ENCODE measurements around the gene DOCK2. TPM values are rescaled to one million over a fixed set of nuclear protein-coding genes. Genes with fewer than 3 reads are reported as not detected.
"Not testable (repeated sequence)": the region's sequence is repeated elsewhere in the genome, so short reads cannot be mapped to it uniquely, and the experiment has no call there.

DOCK2 gene
- total RNA-seq: 13.5 and 56.1 TPM in 2 replicates

GRCh38 chr5:169637085-169637548, at the start of gene DOCK2:
TSS of gene DOCK2 (plus strand) at chr5:169637275. CDS start at chr5:169637327, 52 bp downstream.
- DNase-seq (ENCODE audit: low read depth): no peak

GRCh38 chr5:169590602-169591001, 46.5 kb upstream of the DOCK2 start:
- peak; percentile 94 for DNase-seq (ENCODE audit: low read depth)

DNA sequence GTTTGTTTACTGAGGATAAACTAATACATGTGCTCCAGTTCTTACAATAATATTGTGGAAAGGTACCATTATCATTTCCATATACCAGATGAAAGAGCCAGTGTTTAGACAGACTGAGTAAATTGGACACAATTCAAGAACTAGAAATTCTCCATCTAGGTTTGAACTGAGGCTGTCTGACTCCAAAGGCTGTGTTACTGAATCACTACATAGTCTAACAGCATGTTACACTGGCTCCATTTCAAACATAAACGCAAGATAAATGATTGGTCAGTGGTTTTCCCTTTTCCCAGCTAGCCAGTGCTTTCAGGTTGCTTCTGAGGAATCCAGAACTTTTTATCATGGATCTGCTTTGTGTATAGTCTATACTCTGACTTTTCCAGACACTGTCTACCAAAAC, 45.4 kb upstream of the DOCK2 start:
- peak; percentile 44 for DNase-seq (ENCODE audit: low read depth)

DNA sequence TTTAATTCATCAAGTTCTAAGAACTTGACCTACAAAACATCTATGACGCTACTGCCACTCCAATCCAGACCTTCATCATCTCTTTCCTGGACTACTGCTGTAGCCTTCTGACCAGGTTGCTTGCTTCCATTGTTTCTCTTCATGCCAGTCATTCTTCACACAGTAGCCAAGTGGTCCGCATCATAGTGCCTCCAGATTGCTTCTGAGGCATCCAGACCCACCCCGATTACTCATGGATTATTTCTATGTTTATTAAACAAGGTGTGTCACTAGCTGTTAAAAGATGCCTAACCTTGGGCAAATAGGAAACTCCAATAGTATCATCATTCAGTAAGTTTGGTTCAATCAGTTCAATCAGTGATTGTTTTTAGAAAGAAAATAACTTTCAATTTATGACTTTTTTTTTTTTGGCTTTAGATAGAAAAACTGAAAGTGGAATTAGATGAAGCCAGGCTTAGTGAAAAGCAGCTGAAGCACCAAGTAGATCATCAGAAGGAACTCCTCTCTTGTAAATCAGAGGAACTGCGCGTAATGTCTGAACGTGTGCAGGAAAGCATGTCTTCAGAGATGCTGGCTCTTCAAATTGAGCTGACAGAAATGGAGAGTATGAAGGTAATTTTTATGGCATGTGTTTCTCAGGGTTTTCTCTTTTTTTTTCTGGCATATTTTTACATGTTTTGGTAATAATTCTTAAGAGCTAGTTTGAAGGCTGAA, 44.0 kb upstream of the DOCK2 start:
- peak; percentile 80 for DNase-seq (ENCODE audit: low read depth)

DNA sequence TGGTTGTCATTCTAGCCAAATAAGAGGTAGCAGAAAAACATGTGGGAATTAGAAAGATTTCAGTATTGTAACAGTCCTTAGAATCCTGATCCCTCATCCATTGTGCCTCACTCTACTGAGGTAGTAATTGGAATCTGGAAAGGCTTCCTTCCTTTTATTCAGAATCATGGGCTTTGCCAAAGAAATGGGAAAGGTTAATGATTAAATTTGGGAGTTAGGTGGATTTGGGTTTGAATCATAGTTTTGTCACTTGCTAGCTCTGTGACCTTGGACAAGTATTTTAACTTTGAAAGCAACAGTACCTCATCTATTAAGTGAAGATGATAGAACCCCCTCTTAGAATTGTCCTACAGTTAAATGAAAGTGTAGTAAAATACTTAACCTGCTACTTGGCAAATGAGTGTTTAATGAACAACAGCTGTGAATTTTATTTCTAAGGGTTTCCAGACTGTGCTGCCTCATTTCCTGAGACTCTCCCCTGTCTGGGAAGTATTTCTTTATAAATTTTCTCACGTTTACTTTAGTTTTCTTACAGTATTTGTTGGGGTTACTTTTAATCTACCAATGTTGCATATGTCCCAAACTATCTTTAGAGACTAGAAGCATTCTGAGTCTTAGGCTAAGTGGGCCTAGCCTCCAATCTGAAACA, 41.8 kb upstream of the DOCK2 start:
- peak; percentile 71 for DNase-seq (ENCODE audit: low read depth)

- no peak for DNase-seq (ENCODE audit: low read depth)
Measured at GRCh38 chr5:169599451-169599850, 37.6 kb upstream of the DOCK2 start.

- DNase-seq (ENCODE audit: low read depth): no peak
Measured at GRCh38 chr5:169602535-169602934, 34.5 kb upstream of the DOCK2 start.

DNA sequence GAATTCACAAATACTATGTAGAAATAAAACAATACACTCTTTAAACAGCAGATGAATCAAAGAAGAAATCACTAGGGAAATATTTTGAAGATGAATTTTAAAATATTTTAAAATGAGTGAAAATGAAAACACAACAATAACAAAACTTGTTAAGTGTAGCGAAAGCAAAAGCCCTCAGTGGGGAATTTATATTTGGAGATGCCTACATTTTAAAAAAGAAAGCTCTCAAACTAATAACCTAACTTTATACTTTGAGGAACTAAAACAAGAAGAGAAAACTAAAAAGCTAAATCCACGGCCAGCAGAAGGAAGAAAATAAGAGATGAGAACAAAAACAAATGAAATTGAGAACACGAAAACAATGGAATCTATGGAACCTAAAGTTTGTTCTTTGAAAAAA, 30.8 kb upstream of the DOCK2 start:
- DNase-seq (ENCODE audit: low read depth): no peak

GRCh38 chr5:169607882-169608281, 29.2 kb upstream of the DOCK2 start:
- DNase-seq (ENCODE audit: low read depth): no peak

DNA sequence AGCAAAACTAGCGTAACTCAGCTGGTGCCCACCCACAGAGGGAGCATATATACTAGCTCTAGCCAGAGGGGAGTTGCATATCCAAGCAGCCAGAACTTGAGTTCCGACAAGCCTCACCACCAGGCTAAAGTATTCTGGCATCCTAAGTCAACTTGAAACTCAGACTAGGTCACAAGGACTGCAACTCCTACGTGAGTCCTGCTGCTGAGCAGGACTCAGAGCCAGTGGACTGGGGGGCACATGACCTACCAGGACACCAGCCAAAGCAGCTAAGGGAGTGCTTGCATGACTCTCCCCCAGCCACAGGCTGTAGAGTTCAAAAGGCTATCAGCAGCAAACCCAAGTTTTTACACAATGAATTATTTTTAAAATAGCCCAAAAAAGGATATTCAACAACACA, 27.4 kb upstream of the DOCK2 start:
- no peak for DNase-seq (ENCODE audit: low read depth)

- DNase-seq (ENCODE audit: low read depth): no peak
Measured at GRCh38 chr5:169610606-169611005, 26.5 kb upstream of the DOCK2 start.

DNA sequence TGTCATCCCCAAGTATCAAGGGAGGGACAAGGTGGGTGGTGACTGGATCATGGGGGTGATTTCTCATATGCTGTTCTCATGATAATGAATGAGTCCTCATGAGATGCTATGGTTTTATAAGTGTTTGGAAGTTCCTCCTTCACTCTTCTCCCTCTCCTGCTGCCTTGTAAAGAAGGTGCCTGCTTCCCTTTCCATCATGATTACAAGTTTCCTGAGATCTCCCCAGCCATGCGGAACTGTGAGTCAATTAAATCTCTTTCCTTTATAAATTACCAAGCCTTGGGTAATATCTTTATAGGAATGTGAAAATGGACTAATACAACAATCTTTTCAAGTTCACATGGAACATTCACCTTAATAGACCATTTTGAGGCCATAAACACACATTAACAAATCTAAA, 21.5 kb upstream of the DOCK2 start:
- DNase-seq (ENCODE audit: low read depth): peak; percentile 50

GRCh38 chr5:169624307-169624706, 12.8 kb upstream of the DOCK2 start:
- DNase-seq (ENCODE audit: low read depth): not testable (repeated sequence)

DNA sequence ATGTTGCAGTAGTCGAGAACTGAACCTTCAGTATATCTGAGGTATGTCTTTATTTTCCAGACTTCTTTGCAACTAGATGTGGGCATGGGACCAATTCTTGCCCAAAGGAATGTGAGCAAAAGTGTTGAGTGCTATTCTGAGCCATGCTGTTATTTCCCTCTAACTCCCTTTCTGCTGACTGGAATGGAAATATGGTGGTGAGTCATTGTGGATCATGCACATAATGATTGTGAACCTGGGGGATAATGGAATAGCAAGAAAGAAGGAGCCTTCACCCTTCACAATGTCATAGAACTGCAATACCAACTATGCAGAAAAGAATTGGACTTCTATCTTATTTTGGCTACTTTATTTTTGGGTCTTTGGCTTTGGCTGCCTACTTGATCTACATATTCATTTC, 10.3 kb upstream of the DOCK2 start:
- peak; percentile 98 for DNase-seq (ENCODE audit: low read depth)

DNA sequence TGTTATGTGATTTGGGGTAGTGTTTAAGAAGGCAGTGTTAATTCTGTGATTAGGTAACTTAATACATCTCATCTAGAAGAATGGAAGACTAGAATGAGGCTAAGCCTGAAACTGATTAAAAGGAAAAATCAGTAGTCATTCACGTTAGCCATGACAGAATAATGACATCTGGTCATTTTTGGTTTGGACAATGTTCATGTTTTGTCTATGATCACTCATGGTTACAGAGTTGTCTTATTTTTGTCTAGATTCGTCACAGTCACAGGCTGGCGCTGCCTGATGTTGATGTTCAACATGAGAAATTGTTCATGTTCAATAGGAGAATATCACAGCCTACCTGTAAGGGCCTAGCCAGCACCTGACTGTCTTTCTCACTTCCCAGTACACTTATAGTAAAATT, 9.5 kb upstream of the DOCK2 start:
- no peak for DNase-seq (ENCODE audit: low read depth)

GRCh38 chr5:169628892-169629291, 8.2 kb upstream of the DOCK2 start:
- peak; percentile 42 for DNase-seq (ENCODE audit: low read depth)

DNA sequence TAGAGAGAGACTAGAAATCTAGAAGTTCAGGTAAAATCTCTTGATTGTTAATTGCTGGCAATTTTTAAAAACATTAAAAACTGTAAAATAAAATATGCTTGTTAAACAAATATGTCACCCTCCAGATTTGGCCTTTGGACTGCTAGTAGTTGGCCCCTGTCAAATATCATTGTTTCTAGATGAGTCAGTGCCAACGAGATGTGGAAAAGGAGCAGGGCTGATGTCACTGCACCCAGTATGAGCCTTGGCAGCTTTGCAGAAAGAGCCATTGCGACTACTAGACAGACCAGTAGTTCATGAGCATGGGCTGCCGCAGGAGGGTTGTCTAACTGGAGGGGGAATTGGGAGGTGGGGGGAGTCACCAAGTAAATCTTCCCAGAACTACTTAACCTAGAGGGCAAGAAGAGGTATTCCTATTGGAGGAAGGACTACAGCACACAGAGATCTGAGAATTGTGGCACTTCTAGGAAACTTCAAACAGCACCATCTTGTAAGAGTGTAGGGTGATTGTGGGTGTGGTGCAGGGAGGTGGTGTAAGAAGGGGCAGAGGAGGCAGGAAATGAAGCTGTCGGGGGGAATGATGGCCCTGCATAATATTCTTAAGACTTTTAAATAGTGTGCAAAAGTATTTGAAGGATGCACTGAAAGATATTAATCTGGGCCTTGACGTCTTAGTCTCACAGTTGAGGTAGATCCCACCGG, 7.1 kb upstream of the DOCK2 start:
- DNase-seq (ENCODE audit: low read depth): peak; percentile 83

GRCh38 chr5:169631360-169631759, 5.7 kb upstream of the DOCK2 start:
- no peak for DNase-seq (ENCODE audit: low read depth)

DNA sequence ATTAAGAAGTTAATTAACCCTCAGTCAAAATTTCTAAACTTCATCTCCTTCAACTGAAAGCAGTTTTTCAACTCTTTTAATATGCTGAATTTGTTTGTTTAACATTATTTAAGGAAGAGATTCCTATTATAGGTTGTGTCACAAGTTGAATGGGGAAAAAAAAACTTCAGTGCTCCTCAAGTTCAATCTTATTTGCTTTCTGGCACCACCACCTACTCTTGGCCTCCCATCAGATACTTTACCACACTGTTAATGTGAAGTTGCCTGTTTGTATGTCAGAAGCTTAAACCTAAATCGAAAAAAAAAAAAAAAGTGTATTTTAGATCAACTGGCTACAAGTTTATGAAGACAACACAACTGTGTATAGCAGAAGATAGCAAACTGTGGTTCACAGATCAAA, 4.1 kb upstream of the DOCK2 start:
- no peak for DNase-seq (ENCODE audit: low read depth)

DNA sequence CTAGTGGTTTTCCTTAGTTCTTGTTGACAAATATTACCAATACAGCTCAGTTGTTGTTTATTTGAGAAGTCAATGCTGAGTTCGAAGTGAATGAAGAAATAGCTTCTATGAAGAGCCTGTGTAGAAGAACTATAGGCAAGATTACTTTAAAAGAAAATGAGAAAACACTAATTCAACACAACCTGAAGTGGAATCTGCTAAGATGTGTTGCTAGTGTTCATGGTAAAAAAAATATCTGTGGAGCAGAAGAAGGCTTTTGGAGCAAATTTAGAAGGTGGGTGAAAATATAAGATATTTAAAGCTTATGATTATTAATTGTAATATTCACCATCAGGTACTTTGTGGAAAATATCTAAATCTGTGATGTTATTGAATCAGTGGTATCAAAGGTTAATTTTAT, 2.5 kb upstream of the DOCK2 start:
- no peak for DNase-seq (ENCODE audit: low read depth)

- DNase-seq (ENCODE audit: low read depth): no peak
Measured at GRCh38 chr5:169635936-169636335, 1.1 kb upstream of the DOCK2 start.

GRCh38 chr5:169636477-169637084, 494 bp upstream of the DOCK2 start:
- DNase-seq (ENCODE audit: low read depth): no peak

All from renal cortical epithelial cell (primary cell).